ENCODE results near the gene DOCK7.
"Not testable (repeated sequence)": the region's sequence is repeated elsewhere in the genome, so short reads cannot be mapped to it uniquely, and the experiment has no call there.

The DOCK7 gene, protein sequence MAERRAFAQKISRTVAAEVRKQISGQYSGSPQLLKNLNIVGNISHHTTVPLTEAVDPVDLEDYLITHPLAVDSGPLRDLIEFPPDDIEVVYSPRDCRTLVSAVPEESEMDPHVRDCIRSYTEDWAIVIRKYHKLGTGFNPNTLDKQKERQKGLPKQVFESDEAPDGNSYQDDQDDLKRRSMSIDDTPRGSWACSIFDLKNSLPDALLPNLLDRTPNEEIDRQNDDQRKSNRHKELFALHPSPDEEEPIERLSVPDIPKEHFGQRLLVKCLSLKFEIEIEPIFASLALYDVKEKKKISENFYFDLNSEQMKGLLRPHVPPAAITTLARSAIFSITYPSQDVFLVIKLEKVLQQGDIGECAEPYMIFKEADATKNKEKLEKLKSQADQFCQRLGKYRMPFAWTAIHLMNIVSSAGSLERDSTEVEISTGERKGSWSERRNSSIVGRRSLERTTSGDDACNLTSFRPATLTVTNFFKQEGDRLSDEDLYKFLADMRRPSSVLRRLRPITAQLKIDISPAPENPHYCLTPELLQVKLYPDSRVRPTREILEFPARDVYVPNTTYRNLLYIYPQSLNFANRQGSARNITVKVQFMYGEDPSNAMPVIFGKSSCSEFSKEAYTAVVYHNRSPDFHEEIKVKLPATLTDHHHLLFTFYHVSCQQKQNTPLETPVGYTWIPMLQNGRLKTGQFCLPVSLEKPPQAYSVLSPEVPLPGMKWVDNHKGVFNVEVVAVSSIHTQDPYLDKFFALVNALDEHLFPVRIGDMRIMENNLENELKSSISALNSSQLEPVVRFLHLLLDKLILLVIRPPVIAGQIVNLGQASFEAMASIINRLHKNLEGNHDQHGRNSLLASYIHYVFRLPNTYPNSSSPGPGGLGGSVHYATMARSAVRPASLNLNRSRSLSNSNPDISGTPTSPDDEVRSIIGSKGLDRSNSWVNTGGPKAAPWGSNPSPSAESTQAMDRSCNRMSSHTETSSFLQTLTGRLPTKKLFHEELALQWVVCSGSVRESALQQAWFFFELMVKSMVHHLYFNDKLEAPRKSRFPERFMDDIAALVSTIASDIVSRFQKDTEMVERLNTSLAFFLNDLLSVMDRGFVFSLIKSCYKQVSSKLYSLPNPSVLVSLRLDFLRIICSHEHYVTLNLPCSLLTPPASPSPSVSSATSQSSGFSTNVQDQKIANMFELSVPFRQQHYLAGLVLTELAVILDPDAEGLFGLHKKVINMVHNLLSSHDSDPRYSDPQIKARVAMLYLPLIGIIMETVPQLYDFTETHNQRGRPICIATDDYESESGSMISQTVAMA (N-terminal part only)

DNA sequence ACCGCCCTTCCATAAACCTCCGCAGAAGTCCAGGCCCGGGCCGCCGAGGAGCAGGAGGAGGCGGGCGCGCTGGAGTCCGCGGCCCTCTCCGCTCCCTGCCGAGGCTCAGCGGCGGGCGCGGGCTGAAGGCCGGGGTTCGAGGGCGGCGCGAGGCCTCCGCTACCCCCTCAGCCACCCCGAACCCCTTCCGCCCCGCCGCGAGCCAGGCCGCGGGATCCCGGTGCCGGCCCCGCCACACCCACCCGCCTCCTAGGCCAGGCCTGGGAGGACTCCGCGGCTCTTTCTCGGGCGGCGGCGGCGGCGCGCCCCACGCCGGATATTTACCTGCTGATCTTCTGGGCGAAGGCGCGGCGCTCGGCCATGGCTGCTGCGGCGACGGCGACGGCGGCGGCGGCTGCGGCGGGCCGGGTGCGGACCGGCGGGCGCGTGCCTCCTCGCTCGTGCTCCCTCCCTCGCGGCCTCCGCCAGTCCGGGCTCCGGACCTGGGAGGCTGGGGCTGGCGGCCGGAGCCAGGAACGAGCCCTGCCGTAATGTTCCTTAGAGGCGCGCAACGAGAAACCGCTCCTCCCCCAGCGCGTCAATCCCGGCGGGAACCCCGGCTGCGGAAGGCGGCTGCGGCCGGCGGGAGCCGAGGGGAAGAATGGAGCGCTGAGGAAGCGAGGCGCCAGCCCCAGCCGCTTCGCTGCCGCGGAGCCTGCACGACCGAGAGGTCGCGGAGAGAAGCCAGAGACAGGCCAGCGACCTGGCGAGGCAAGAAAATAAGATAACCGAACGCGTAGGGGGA, at the start of gene DOCK7:
TSS of gene DOCK7 (minus strand) at position 484 of the 784 bp plus-strand sequence. CDS start at position 362, 122 bp downstream.
- DNase-seq (ENCODE audit: extremely low read depth in 1 of 2, low read depth in 1 of 2), result peak in 1 of 2 donors; percentile 20

DNA sequence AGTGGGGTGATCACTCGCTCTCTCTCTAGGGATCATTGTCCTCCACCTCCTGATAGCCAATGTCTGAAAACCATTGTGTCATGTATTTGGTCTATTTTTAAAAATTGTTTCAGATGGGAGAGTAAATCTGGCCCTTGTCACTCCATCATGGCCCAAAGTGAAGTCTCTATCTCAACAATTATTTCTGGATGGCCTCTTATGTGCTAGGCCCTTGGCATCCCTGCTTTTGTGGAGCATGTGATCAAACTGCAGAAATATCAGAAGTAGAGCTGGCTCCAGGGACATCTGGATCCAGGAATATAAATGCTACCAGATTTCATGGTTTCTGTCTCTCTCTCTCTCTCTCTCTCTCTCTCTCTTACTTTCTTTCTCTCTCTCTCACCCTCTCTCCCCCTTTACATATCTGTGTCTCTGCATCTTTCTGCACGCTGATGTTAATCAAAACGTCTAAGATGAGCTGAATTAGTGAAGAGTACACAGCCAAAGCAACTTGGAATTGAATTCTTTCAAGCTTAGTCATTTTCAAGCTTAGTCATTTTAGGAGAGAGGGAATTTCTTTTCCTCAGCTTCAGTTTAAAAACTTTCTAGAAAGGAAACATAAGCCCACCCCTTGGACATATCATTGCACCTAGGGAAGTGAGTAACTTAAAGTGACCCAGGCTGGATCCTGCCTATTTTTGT, 47.4 kb upstream of the DOCK7 start:
- DNase-seq (ENCODE audit: extremely low read depth in 1 of 2, low read depth in 1 of 2), result no peak

DNA sequence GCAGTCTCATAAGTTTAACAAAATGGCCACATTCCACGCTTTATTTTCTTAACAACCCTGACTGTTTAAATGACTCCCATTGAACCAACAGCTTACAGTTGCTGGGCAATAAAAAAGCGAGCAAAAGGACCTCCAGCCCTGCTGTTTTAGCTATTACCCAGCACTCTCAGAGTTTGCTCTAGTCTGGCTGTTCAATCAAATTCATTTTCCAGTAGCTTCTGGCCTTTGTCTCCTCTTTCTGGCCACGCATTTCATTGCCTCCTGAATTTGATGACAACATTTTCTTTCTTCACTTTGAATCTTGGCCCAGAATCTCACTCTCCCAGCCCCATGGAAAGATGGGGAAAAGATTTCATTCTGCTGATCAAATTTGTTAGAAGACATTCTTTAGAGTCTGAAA, 44.1 kb upstream of the DOCK7 start:
- no peak for DNase-seq (ENCODE audit: extremely low read depth in 1 of 2, low read depth in 1 of 2)

DNA sequence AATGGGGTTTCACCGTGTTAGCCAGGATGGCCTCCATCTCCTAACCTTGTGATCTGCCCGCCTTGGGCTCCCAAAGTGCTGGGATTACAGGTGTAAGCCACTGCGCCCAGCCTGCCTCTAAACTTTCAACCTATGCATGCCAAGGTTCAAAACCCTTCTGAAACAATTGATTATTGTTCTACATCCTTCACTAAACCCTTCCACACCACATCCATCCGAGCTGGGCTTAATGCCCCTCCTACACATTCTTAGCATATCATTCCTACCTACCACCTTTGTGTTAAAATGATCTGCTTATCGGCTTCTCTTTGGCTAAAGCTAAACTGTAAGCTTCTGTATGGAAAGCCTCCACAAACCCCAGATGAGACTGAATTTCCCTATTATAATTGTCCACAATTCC, 40.8 kb upstream of the DOCK7 start:
- DNase-seq (ENCODE audit: extremely low read depth in 1 of 2, low read depth in 1 of 2), result no peak

DNA sequence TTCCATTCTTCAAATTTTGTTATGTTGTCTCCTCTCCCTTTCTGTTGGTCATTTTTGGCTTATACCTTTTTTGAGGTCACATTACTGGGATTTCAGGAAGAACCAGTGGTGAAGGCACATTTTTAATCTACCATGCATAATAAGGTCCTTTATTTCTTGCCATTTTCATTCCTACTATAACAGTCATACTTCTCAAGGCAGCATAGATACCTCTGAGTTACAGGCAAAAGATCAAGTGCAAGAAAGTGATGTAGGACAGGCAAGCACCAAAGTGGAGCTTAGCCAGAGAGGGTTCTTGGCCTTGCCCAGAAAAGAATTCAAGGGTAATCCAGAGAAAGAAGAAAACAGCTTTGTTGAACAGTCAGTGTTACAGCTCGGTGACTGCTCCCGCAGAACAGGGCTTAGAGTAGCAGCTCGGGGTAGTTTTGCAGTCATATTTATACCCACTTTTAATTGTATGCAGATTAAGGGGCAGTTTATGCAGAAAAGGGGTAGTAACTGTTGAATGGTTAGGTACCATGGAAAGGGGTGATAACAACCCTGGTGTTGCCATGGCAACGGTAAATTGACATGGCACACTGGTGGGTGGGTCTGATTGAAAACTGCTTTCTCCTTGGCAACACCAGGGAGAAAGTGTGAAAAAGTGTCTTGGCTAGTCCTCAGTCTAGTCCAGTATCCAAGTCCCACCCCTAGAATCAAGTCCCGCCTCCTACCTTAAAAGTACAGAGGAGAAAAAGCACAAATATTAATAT, 39.6 kb upstream of the DOCK7 start:
- no peak for DNase-seq (ENCODE audit: extremely low read depth in 1 of 2, low read depth in 1 of 2)

DNA sequence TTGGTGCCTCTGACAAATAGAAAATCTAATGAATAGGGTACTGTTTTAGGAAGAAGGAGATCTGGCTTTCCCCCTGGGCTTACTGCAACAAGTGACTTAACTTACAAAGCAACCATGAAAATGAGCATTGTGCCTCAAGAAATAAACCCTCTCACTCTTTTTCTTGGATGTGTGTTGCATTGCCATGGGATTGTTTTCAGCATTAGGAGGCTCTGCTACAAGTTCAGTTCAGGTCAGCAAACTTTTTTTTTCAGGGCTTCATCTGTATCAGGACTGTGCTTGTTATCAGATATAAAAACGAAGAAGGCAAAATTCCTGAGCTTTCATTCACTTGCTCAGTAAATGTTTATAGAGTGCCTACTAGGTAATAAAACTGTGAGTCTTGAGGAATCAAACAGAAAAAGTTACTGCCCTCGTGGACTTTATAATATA, 37.8 kb upstream of the DOCK7 start:
- DNase-seq (ENCODE audit: extremely low read depth in 1 of 2, low read depth in 1 of 2), result no peak

DNA sequence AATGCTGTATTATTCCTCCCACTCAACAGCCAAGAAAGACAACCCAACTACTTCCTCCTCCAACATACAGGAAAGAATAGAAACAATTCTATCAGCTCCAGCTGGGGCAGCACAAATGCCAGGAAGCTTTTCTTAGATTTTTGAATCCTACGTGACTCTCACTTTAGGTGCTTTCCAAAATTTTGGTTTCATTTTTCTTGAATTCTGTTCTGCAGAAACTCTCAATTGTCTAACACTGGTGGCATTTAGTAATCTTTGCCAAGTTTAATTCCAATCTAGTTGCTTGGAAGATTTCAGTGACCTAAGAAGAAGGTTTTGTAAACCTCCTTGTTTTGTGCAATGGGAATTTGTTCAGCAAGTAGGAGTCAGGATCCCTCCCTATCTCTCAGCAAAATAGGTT, 37.1 kb upstream of the DOCK7 start:
- no peak for DNase-seq (ENCODE audit: extremely low read depth in 1 of 2, low read depth in 1 of 2)

DNA sequence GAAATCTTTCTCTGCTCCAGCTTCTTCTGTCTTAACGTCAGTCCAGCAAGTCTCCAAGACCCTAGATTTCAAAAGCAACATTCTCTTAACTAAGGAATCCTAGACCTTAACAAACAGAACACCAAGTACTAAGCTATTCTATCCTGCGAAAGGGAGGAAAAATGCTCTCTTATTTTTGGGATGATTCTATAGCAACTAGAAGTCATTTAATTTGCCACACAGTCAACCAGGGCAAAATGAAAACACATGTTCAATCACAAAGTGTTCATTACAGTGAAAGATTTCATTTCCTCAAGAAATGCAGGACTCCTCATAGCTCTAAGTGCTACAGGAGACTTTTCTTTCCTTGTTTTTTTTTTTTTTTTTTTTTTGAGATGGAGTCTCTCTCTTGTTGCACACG, 36.2 kb upstream of the DOCK7 start:
- DNase-seq (ENCODE audit: extremely low read depth in 1 of 2, low read depth in 1 of 2), result no peak

DNA sequence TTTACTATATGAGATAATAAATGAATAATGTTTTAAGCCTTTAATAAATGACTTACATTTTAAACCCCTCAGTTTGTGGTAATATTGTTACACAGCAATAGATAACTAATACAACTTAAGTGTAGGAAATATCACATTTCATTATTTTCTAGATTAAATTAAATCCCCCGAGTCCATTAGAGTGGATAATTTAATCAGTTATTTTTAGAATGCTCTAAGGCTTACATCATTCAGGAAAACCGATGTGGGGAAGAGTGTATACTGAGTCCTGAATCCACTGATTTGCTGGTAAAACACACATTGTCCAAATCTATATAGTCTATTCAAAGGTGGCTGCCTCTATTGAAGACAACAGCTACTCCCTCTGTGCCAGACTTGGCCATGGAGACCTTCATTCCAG, 35.7 kb upstream of the DOCK7 start:
- DNase-seq (ENCODE audit: extremely low read depth in 1 of 2, low read depth in 1 of 2), result no peak

DNA sequence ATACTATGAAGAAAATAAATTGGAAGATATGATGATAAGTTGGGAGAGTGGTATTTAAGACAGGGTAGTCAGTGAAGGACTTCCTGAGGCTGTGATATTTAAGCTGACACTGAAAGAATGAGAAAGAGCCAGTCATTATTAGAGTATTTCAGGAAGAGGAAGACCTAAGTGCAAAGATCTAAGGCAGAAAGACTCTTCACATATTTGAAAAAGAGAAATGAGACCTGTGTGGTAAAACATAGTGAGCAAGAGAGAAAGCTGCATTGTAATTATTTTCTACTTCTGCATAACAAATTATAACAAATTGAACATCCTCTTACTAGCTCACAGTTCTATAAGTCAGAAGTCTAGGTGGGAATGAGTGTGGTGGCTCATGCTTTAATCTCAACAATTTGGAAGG, 34.6 kb upstream of the DOCK7 start:
- no peak for DNase-seq (ENCODE audit: extremely low read depth in 1 of 2, low read depth in 1 of 2)

DNA sequence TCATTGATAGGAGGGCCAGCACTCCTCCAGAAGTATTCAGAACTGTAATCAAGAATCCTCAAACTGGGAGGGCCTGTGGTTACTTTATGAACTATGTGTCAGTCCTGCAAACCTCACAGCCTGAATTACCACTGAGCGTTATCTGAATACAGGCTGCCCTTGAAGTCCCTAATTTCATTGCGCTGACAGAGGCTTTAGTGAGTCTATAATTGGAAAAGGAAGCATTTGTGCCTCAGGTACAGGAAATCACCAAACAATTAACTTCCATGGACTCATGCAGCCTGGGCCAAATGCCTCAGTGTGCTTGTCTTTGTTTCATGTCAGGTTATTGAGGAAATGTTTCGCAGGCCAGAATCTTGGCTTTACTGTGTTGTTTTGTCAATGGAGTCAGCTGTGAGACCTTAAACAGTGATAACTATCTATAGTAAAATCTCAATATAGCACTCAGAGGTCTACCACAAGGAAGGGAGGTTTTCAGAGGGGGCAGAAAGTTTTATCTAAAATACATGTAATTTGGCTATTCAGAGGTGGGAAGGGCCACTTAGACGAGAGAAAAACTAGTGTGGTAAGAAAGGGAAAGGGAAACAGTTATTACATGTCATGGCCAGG, 32.9 kb upstream of the DOCK7 start:
- no peak for DNase-seq (ENCODE audit: extremely low read depth in 1 of 2, low read depth in 1 of 2)

DNA sequence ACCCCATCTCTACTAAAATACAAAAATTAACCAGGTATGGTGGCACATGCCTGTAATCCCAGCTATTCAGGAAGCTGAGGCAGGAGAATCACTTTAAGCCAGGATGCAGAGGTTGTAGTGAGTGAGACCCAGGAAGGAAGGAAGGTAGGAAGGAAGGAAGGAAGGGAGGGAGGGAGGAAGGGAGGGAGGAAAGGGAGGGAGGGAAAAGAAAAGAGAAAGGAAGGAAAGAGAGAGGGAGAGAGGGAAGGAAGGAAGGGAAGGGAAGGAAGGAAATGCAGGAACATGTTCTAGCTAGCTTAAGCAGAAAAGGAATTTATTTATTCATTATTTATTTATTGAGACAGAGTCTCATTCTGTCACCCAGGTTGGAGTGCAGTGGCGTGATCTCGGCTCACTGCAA, 30.2 kb upstream of the DOCK7 start:
- DNase-seq (ENCODE audit: extremely low read depth in 1 of 2, low read depth in 1 of 2), result not testable (repeated sequence)

DNA sequence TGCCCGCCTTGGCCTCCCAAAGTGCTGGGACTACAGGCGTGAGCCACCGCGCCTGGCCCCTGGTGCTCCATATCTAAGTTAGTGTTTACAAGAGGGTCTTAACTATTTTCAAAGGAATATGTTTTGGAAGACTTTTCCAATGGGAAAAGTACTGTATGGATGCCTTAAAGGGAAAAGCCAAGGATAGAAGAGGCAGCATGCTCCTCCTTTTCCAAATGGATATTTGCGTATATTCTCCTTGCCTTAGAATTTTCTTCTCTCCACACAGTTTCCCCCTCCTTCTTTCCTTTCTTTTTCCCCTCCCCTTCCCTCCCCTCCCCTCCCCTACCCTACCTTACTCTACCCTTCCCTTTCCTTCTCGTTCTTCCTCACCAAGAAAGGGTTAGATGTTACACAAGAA, 29.3 kb upstream of the DOCK7 start:
- DNase-seq (ENCODE audit: extremely low read depth in 1 of 2, low read depth in 1 of 2), result no peak

DNA sequence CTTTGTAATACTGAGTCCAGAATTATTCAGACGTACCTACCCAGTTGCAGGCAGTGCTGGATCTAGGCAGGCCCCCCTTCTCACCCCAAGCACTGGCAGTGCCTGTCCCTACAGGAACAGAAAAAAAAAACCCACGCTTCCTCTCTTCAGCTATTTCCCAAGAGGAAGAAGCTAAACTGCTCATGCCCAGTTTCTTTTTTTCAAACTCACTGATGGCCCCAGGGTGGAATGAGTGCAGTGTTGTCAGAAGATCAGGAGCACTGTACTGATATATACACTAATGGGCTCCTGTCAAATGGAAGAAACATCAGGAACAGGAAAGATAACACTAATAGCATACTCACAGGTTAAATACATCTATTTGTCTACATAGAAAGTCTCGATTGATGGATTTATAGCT, 28.2 kb upstream of the DOCK7 start:
- DNase-seq (ENCODE audit: extremely low read depth in 1 of 2, low read depth in 1 of 2), result no peak

DNA sequence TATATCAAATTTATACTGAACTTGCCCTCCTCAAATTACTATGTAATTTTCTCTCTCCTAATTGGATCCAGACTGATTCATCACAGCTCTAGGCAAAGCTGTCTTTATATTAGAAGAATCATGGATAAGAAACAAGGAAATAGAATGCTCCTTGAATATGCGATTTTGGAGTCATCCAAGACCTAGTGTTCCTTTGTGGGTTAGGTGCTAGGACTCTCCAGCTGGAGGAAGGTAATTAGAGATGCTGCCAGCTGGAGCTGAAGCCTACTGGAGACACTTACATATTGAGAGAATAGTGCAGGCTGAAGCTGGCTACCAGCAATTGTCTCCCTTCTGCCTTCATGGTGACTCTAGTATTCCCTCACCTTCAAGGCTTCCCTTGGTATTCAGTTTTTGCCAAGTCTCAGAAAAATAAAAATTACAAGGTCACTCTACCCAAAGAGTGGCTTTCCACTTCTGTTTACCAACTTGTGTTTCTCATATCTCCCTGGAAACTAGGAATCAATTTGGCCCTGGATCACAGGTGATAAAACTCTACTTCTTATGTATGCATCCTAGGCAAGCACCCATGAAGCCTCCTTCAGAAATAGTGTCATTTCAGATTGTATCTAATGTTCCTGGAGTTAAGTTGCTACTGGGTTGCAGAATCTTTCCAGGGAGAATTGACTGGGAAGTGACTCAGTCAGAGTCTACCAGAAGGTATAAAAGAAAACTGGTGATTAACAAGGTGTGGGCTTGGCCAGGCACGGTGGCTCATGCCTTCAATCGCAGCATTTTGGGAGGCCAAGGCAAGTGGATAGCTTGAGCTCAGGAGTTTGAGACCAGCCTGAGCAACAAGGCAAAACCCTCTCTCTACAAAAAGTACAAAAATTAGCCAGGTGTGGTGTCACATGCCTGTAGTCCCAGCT, 24.4 kb upstream of the DOCK7 start:
- DNase-seq (ENCODE audit: extremely low read depth in 1 of 2, low read depth in 1 of 2), result no peak

DNA sequence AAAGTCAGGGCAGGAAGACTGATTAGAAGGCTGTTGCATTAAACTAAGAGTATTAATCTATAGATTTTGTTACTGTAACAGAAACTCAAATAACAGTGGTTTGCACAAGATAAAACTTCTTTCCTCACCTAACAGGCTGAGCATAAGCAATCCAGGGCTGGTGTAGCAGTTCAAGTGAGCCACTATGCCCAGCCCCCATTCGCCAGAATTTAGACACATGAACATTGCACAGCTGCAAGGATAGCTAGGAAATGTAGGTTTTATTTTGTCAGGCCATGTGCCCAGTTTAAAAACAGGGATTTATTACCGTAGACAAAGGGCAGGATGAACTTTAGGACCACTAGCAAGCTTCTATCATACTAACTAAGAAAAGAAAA, 19.5 kb upstream of the DOCK7 start:
- DNase-seq (ENCODE audit: extremely low read depth in 1 of 2, low read depth in 1 of 2), result no peak

DNA sequence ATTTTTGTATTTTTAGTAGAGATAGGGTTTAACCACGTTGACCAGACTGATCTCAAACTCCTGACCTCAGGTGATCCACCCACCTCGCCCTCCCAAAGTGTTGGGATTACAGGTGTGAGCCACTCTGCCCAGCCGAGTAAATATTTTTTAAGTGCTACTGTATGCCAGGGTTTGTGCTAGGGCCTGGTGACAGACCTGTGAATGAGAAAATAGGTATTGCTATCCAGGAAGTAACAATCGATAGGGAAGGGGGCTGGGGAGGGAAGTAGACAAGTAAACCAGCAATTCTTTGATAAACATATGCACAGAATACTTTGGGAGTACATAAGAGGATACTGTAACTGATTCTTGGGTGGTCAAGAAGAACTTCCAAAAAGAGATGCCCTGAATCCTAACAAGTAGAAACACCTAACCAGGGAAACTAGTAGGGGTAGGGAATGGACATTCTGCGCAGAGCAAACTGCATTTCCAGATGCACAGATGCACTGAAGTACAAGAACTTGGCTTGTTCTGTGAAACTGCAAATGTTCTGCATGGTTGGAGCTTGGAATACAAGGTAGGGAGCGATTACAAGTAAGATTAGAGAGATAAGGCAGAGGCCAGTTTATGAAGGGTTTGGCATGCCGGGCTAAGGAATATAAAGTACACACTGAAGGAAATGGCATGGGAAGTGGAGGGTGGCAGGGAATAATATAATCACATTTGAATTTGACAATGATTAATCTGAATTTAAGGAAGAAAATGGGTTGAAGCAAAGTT, 19.0 kb upstream of the DOCK7 start:
- DNase-seq (ENCODE audit: extremely low read depth in 1 of 2, low read depth in 1 of 2), result no peak

Data from activated CD8-positive, alpha-beta memory T cell treated with anti-CD3 and anti-CD28 coated beads for 1 hour (primary cell).